GM19455 (cell line): ENCODE data around the gene ANXA11.
"Not testable (repeated sequence)": the region's sequence is repeated elsewhere in the genome, so short reads cannot be mapped to it uniquely, and the experiment has no call there.

Experiments used
- ATAC-seq: cut with Tn5 transposase; IDR thresholded peaks from one replicate; pipeline ENCODE4 v1.9.1; 2021; ENCODE audit not compliant: unreplicated experiment

ANXA11 gene

GRCh38 chr10:80205477-80206276 is at the start of gene ANXA11:
TSS of gene ANXA11 (minus strand) at chr10:80205537. CDS start at chr10:80172861, 32,676 bp downstream.
- peak; percentile 85 for ATAC-seq

GRCh38 chr10:80254726-80255125 is 49.4 kb upstream of the ANXA11 start:
- not testable (repeated sequence) for ATAC-seq

- ATAC-seq = not testable (repeated sequence)
Measured at GRCh38 chr10:80253963-80254271, 48.6 kb upstream of the ANXA11 start.

- ATAC-seq = peak; percentile 69
Measured at GRCh38 chr10:80253266-80253962, 48.1 kb upstream of the ANXA11 start.

- no peak for ATAC-seq
Measured at GRCh38 chr10:80252296-80252887, 47.1 kb upstream of the ANXA11 start.

GRCh38 chr10:80251703-80252280 is 46.5 kb upstream of the ANXA11 start:
- not testable (repeated sequence) for ATAC-seq

- ATAC-seq = not testable (repeated sequence)
Measured at GRCh38 chr10:80250399-80250798, 45.1 kb upstream of the ANXA11 start.

- ATAC-seq = not testable (repeated sequence)
Measured at GRCh38 chr10:80249906-80250305, 44.6 kb upstream of the ANXA11 start.

- not testable (repeated sequence) for ATAC-seq
Measured at GRCh38 chr10:80247611-80248010, 42.3 kb upstream of the ANXA11 start.

GRCh38 chr10:80244371-80244770 is 39.0 kb upstream of the ANXA11 start:
- not testable (repeated sequence) for ATAC-seq

- not testable (repeated sequence) for ATAC-seq
Measured at GRCh38 chr10:80242341-80242740, 37.0 kb upstream of the ANXA11 start.

GRCh38 chr10:80236457-80236856 is 31.1 kb upstream of the ANXA11 start:
- not testable (repeated sequence) for ATAC-seq

- peak; percentile 100 for ATAC-seq
Measured at GRCh38 chr10:80234331-80235235, 29.2 kb upstream of the ANXA11 start.

- not testable (repeated sequence) for ATAC-seq
Measured at GRCh38 chr10:80233871-80234270, 28.5 kb upstream of the ANXA11 start.

- not testable (repeated sequence) for ATAC-seq
Measured at GRCh38 chr10:80226723-80227122, 21.4 kb upstream of the ANXA11 start.

GRCh38 chr10:80223031-80223419 is 17.7 kb upstream of the ANXA11 start:
- ATAC-seq = not testable (repeated sequence)

- peak; percentile 94 for ATAC-seq
Measured at GRCh38 chr10:80218878-80219277, 13.5 kb upstream of the ANXA11 start.

GRCh38 chr10:80214368-80214982 is 9.1 kb upstream of the ANXA11 start:
- not testable (repeated sequence) for ATAC-seq

GRCh38 chr10:80212535-80213115 is 7.3 kb upstream of the ANXA11 start:
- ATAC-seq = not testable (repeated sequence)

GRCh38 chr10:80211786-80212185 is 6.4 kb upstream of the ANXA11 start:
- no peak for ATAC-seq
